ENCODE results near the gene CLIC6.

CLIC6 gene

DNA sequence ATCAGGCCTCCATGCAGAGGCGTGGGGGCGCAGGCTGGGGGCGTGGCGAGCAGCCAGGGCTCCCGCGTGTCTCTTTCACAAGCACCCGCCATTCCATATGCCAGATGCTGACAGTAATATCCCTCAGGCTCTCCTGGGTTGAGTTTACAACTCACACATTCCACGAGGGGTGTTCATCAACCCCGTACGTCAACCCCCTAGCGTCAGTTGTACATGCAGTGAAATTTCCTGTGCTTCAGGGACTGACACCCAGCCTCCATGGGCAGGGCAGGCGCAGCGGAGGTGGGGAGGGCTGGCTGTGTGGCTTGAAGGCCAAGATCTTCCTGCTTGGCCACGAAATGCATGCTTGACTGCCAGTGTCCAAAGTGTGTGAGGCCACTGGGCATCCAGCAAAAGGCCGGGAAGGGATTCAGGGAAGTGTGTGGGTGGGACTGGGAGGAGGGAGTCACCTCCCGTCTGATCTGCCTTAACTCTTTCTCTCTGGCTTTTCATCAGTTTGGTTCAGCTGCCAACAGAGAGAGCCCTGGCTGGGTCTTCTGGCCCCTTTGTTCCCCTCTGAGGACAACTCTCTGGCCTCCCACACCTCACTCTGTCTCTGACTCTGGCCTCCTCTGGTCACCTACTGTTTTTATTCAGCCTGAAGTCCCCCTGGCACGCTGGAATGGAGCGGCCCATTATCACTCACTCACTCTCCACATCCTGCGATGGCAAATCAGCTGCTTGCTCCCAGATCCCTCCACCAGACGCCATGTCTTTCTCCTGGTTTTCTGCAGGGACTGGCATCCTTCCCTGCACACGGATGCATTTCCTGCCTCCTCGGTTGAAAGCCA, 33.8 kb downstream of the CLIC6 start:
- Histone ChIP-seq H3K27me3 (replicated peaks; ENCODE audit: control insufficient read depth, insufficient read depth, low read length) (no peaks in the 10 kb centered on the region), H3K36me3 (ENCODE audit: control insufficient read depth, insufficient read depth, low read length) (no peaks in the 10 kb centered on the region), H3K4me3 (replicated peaks; ENCODE audit: low read depth, low read length) (no peak overlapping the region)
- TF ChIP-seq, protein P1, sequence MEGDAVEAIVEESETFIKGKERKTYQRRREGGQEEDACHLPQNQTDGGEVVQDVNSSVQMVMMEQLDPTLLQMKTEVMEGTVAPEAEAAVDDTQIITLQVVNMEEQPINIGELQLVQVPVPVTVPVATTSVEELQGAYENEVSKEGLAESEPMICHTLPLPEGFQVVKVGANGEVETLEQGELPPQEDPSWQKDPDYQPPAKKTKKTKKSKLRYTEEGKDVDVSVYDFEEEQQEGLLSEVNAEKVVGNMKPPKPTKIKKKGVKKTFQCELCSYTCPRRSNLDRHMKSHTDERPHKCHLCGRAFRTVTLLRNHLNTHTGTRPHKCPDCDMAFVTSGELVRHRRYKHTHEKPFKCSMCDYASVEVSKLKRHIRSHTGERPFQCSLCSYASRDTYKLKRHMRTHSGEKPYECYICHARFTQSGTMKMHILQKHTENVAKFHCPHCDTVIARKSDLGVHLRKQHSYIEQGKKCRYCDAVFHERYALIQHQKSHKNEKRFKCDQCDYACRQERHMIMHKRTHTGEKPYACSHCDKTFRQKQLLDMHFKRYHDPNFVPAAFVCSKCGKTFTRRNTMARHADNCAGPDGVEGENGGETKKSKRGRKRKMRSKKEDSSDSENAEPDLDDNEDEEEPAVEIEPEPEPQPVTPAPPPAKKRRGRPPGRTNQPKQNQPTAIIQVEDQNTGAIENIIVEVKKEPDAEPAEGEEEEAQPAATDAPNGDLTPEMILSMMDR (IDR thresholded peaks at IDR 0.05; ENCODE audit: insufficient read depth, low read length, poor library complexity, severe bottlenecking): no peak
- DNase-seq (ENCODE audit: extremely low read depth, insufficient read length): no peak

DNA sequence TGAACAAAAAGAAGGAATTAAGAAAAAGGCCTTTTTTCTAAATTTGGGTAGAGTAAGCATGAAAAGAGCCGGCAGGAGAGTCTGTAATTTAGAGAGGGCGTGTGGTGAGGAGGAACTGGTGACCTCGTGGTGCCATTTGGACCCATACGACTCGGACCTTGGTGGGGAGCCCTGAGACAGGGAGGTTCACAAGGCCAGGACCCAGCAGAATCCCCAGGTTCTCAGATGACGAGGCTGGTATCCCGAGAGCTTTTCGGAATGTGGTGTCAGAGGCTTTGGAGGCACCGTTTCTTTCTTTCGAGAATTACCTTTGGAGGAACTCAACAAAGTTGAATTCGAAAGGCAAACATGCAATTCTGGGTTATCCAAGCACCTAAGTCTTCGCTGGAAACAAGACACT, 34.8 kb downstream of the CLIC6 start:
- Histone ChIP-seq H3K27me3 (replicated peaks; ENCODE audit: control insufficient read depth, insufficient read depth, low read length) (no peaks in the 10 kb centered on the region), H3K4me3 (replicated peaks; ENCODE audit: low read depth, low read length) (no peak overlapping the region), H3K36me3 (ENCODE audit: control insufficient read depth, insufficient read depth, low read length) (no peaks in the 10 kb centered on the region; the same call in 1 of the 2 replicates)
- TF ChIP-seq, protein P1 (IDR thresholded peaks at IDR 0.05; ENCODE audit: insufficient read depth, low read length, poor library complexity, severe bottlenecking): no peak
- no peak for DNase-seq (ENCODE audit: extremely low read depth, insufficient read length)

DNA sequence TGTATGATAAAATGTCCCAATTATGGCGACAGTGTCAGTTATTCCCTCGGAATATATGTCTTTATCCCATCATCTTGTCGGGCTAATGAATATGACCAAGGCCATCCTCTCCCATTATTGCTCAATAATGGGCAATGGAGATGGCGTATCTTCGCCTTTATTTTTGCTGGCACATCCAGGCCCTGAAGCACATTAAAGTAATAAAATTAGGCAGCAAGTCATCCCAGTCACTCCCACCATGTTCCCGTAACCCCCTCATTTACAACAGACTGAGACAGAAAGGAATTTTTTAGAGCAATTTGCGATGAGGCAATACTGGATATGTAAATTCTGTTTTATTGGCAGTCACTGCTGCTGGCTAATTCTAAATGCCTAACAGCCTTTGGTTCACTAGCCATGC, 35.3 kb downstream of the CLIC6 start:
- Histone ChIP-seq H3K27me3 (replicated peaks; ENCODE audit: control insufficient read depth, insufficient read depth, low read length) (no peaks in the 10 kb centered on the region), H3K36me3 (ENCODE audit: control insufficient read depth, insufficient read depth, low read length) (peaks cover 3% of the 10 kb centered on the region; the same call in 1 of the 2 replicates), H3K4me3 (replicated peaks; ENCODE audit: low read depth, low read length) (no peak overlapping the region)
- DNase-seq (ENCODE audit: extremely low read depth, insufficient read length): no peak
- TF ChIP-seq, protein P1 (IDR thresholded peaks at IDR 0.05; ENCODE audit: insufficient read depth, low read length, poor library complexity, severe bottlenecking): no peak

DNA sequence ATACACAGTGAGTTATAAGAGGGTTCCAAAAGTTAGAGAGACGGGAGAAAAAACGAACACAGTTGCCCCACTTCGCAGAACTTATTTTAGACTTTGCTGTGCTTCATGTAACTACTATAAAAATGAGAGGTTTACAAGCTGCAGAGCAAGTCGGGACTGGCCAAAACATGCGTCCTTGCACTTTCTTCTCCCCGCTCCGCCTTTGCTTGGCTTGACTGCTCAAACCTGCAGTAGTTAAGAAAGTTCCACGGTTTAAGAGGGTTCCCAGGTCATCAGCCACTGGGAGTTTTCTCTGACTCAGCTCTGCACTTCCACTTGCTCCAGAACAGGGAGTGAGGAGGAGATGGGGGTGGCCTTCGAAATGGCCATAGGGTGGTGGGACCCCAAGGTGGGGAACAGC, 36.2 kb downstream of the CLIC6 start:
- no peaks in the 10 kb centered on the region for H3K27me3 ChIP-seq (replicated peaks; ENCODE audit: control insufficient read depth, insufficient read depth, low read length)
- TF ChIP-seq, protein P1 (IDR thresholded peaks at IDR 0.05; ENCODE audit: insufficient read depth, low read length, poor library complexity, severe bottlenecking): no peak
- no peak for DNase-seq (ENCODE audit: extremely low read depth, insufficient read length)
- H3K36me3 ChIP-seq (ENCODE audit: control insufficient read depth, insufficient read depth, low read length): peaks cover 5% of the 10 kb centered on the region
- H3K4me3 ChIP-seq (replicated peaks; ENCODE audit: low read depth, low read length): no peak overlapping the region

DNA sequence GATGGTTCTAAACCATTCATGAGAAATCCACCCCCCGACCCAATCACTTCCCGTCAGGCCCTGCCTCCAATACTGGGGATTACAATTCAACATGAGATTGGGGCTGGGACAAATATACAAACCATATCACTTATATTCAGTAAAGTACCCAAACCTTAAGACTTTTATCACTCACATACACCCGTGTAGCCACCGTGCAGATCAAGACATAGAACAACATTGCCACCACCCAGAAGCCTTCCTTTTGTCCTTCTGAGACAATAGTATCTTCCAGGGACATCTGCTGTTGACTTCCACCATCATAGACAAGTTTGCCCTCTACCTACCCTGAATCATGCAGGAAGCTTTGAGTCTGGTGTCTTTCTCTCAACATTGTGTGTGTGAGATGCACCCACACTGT, 37.5 kb downstream of the CLIC6 start:
- no peak overlapping the region for H3K4me3 ChIP-seq (replicated peaks; ENCODE audit: low read depth, low read length)
- TF ChIP-seq, protein P1 (IDR thresholded peaks at IDR 0.05; ENCODE audit: insufficient read depth, low read length, poor library complexity, severe bottlenecking): no peak
- peaks cover 7% of the 10 kb centered on the region for H3K36me3 ChIP-seq (ENCODE audit: control insufficient read depth, insufficient read depth, low read length)
- DNase-seq (ENCODE audit: extremely low read depth, insufficient read length): no peak
- H3K27me3 ChIP-seq (replicated peaks; ENCODE audit: control insufficient read depth, insufficient read depth, low read length): no peaks in the 10 kb centered on the region
